ENCODE results near the gene DCBLD1. TPM values are rescaled to one million over a fixed set of nuclear protein-coding genes. Genes with fewer than 3 reads are reported as not detected.
A peak's percentile ranks its signal among the peaks of the same experiment; 100 is the strongest.

DCBLD1 gene
- total and polyA plus RNA-seq, 2 donors (not counting 3 experiments of a cell fraction or from before 2014, with no cell fraction given) = 30.2 to 44.3 TPM

DNA sequence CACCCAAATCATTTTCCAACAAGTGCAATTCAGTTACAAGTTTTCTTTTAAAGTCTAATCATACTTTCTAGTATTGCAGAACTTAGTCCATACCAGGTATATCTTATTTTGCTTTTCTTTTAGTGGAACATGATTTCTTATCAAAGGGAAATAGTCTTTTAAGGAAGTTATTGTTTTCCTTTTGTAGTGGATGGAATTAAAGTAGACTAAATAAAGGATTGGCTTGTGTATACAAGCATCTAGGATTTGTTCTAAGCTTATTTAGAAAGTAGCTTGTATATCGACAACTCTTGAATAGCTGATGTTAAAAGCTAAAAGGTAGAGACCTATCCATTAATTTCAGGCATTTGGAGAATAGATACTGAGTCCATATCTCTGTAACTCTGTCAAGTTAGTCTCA lies 14.8 kb downstream of the DCBLD1 start:
- no TSS peak for BruUV-seq (replicated peaks)
- Histone ChIP-seq H2AFZ (ENCODE audit: low read depth, low read length) (no peak overlapping the region), H3K4me1 (ENCODE audit: control insufficient read depth, extremely low read depth, insufficient read depth, low read length) (peaks cover 75% of the 10 kb centered on the region), H3K4me3 (replicated peaks in 1 of 3; ENCODE audit: insufficient read depth in 1 of 3, low read depth in 1 of 3, low read length in 3 of 3) (peak overlapping the region in 1 of 3 experiments; percentile 42), H3K27ac (ENCODE audit: insufficient read depth, low read depth, low read length) (peak overlapping the region; percentile 99), H3K27me3 (ENCODE audit: control insufficient read depth in 2 of 2, insufficient read depth in 2 of 2, low read length in 2 of 2) (no peaks in the 10 kb centered on the region), H3K9me1 (replicated peaks; ENCODE audit: control insufficient read depth, extremely low read depth, insufficient read depth, low read length) (no peaks in the 10 kb centered on the region), H3K9me3 (replicated peaks; ENCODE audit: control insufficient read depth, insufficient read depth, low read length) (no peaks in the 10 kb centered on the region), H4K20me1 (replicated peaks; ENCODE audit: control insufficient read depth, extremely low read depth, insufficient read depth, low read length) (no peaks in the 10 kb centered on the region), H3K36me3 (ENCODE audit: control insufficient read depth in 2 of 2, extremely low read depth in 1 of 2, insufficient read depth in 2 of 2, low read length in 2 of 2) (no peaks in the 10 kb centered on the region), H3K9ac (replicated peaks; ENCODE audit: extremely low read depth, insufficient read depth, low read length) (peak overlapping the region; percentile 83), H3K4me2 (ENCODE audit: insufficient read depth, low read length) (peak overlapping the region; percentile 74), H3K79me2 (ENCODE audit: control insufficient read depth, insufficient read depth, low read length) (peaks cover 78% of the 10 kb centered on the region)
- intact Hi-C loops (cut with micrococcal nuclease) (loop anchor here (10.0 kb wide), 2 partner anchors 1208 to 1398 kb away; partner anchors contain the start of gene ASF1A), dilution Hi-C loops (cut with MboI; ENCODE audit: extremely low pct_ligation_motif_present, low sequenced_read_pairs) (no loop called here)
- FAIRE-seq (no peak), DNase-seq (ENCODE audit: low read depth, low spot score) (peak; percentile 66)
- TF ChIP-seq FOS (IDR thresholded peaks at IDR 0.05; ENCODE audit: borderline replicate concordance, insufficient read depth, low read length) (no peak), GATA2 (IDR thresholded peaks at IDR 0.05; ENCODE audit: insufficient read depth, insufficient read length, low read depth, low read length) (no peak), EZH2 (IDR thresholded peaks at IDR 0.05; ENCODE audit: borderline replicate concordance, low read depth, low read length, severe bottlenecking) (no peak), POLR2AphosphoS5 (IDR thresholded peaks at IDR 0.05; ENCODE audit: insufficient read depth, low read depth, low read length) (no peak), JUN (IDR thresholded peaks at IDR 0.05; ENCODE audit: borderline replicate concordance, insufficient read depth, insufficient read length, low read depth) (no peak)
- ChIA-PET CTCF (interaction anchor here (1.2 to 2.6 kb wide), 4 partner anchors 13 to 51 kb away, joined by 3 to 15 read pairs (median 5); no protein-coding TSS in a partner anchor), POLR2A (no interaction called here)

DNA sequence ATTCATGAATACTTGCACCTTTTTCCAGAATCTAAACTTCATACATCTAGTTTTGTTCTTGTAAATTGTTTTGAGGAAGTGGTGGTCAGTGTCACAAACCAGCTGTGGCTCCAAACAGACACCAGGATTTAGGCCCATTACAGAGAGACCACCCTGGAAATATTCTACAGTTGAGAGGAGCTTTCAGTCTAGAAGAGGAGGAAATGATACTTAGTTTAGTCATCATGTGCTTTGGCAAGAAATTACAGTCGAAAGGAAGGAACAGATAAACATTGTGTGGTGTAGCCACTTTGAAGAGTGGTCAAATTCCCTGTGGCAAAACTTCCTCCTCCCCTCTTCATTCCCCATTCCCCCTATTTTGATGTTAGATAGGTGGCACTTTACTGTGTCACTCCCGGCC lies 15.7 kb downstream of the DCBLD1 start:
- DNase-seq (ENCODE audit: low read depth, low spot score) = peak; percentile 88
- ChIA-PET CTCF (interaction anchor here (0.8 to 2.6 kb wide), 4 partner anchors 14 to 58 kb away, joined by 3 to 15 read pairs (median 4); no protein-coding TSS in a partner anchor), POLR2A (interaction anchor here (0.6 kb wide), 1 partner anchor 48 kb away, joined by 3 read pairs; no protein-coding TSS in a partner anchor)
- Histone ChIP-seq H3K9me1 (replicated peaks; ENCODE audit: control insufficient read depth, extremely low read depth, insufficient read depth, low read length) (no peaks in the 10 kb centered on the region), H3K4me2 (ENCODE audit: insufficient read depth, low read length) (peak overlapping the region; percentile 74), H4K20me1 (replicated peaks; ENCODE audit: control insufficient read depth, extremely low read depth, insufficient read depth, low read length) (no peaks in the 10 kb centered on the region), H3K9ac (replicated peaks; ENCODE audit: extremely low read depth, insufficient read depth, low read length) (peak overlapping the region; percentile 83), H3K4me3 (replicated peaks in 1 of 3; ENCODE audit: insufficient read depth in 1 of 3, low read depth in 1 of 3, low read length in 3 of 3) (no peak overlapping the region), H3K79me2 (ENCODE audit: control insufficient read depth, insufficient read depth, low read length) (peaks cover 78% of the 10 kb centered on the region), H3K27ac (ENCODE audit: insufficient read depth, low read depth, low read length) (peak overlapping the region; percentile 99), H3K27me3 (ENCODE audit: control insufficient read depth in 2 of 2, insufficient read depth in 2 of 2, low read length in 2 of 2) (no peaks in the 10 kb centered on the region), H3K9me3 (replicated peaks; ENCODE audit: control insufficient read depth, insufficient read depth, low read length) (no peaks in the 10 kb centered on the region), H3K4me1 (ENCODE audit: control insufficient read depth, extremely low read depth, insufficient read depth, low read length) (peaks cover 74% of the 10 kb centered on the region), H3K36me3 (ENCODE audit: control insufficient read depth in 2 of 2, extremely low read depth in 1 of 2, insufficient read depth in 2 of 2, low read length in 2 of 2) (no peaks in the 10 kb centered on the region), H2AFZ (ENCODE audit: low read depth, low read length) (no peak overlapping the region)
- TF ChIP-seq JUN (IDR thresholded peaks at IDR 0.05; ENCODE audit: borderline replicate concordance, insufficient read depth, insufficient read length, low read depth) = peak; percentile 86
- TF ChIP-seq POLR2A (IDR thresholded peaks at IDR 0.05; ENCODE audit: low read depth, low read length) = peak; percentile 51
- TF ChIP-seq GATA2 (IDR thresholded peaks at IDR 0.05; ENCODE audit: insufficient read depth, insufficient read length, low read depth, low read length) = peak; percentile 81
- peak; percentile 86 for TF ChIP-seq POLR2AphosphoS5 (IDR thresholded peaks at IDR 0.05; ENCODE audit: insufficient read depth, low read depth, low read length)
- TF ChIP-seq FOS (IDR thresholded peaks at IDR 0.05; ENCODE audit: borderline replicate concordance, insufficient read depth, low read length) = peak; percentile 92
- TF ChIP-seq, protein P1, sequence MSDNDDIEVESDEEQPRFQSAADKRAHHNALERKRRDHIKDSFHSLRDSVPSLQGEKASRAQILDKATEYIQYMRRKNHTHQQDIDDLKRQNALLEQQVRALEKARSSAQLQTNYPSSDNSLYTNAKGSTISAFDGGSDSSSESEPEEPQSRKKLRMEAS (IDR thresholded peaks at IDR 0.05; ENCODE audit: insufficient read depth, insufficient read length) = no peak
- no peak for TF ChIP-seq MYC (IDR thresholded peaks at IDR 0.05; ENCODE audit: low read depth, low read length)
- TF ChIP-seq, protein P2, sequence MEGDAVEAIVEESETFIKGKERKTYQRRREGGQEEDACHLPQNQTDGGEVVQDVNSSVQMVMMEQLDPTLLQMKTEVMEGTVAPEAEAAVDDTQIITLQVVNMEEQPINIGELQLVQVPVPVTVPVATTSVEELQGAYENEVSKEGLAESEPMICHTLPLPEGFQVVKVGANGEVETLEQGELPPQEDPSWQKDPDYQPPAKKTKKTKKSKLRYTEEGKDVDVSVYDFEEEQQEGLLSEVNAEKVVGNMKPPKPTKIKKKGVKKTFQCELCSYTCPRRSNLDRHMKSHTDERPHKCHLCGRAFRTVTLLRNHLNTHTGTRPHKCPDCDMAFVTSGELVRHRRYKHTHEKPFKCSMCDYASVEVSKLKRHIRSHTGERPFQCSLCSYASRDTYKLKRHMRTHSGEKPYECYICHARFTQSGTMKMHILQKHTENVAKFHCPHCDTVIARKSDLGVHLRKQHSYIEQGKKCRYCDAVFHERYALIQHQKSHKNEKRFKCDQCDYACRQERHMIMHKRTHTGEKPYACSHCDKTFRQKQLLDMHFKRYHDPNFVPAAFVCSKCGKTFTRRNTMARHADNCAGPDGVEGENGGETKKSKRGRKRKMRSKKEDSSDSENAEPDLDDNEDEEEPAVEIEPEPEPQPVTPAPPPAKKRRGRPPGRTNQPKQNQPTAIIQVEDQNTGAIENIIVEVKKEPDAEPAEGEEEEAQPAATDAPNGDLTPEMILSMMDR (IDR thresholded peaks at IDR 0.05; ENCODE audit: extremely low read depth in 1 of 2, insufficient read depth in 1 of 2, low read depth in 1 of 2, low read length in 2 of 2) = no peak
- intact Hi-C loops (cut with micrococcal nuclease) = loop anchor here (1.0 to 10.0 kb wide), 6 partner anchors 15 to 1397 kb away; partner anchors contain the start of gene ASF1A
- dilution Hi-C loops (cut with MboI; ENCODE audit: extremely low pct_ligation_motif_present, low sequenced_read_pairs) = no loop called here
- BruUV-seq (replicated peaks) = no TSS peak
- peak; percentile 89 for FAIRE-seq

Measured in endothelial cell of umbilical vein (primary cell).